Esophagus squamous epithelium (tissue), 5 donors: ENCODE results near the gene ACTR5. TPM values are rescaled to one million over a fixed set of nuclear protein-coding genes. Genes with fewer than 3 reads are reported as not detected.

Experiments used
- DNase-seq: peaks from one replicate; lab custom pipeline; 2025; lab: John Stamatoyannopoulos, UW
- H3K27ac ChIP-seq, 4 donors: fragments of 200-600 bp; sonication (generic); one replicate each; pipeline ENCODE4 v1.5.1; 2016 to 2019; ENCODE audit warnings: mild to moderate bottlenecking in 1 of 4
- H3K27me3 ChIP-seq, 4 donors: fragments of 200-600 bp; sonication (generic); 1 replicate in 3 of 4; 2 replicates in 1 of 4; pipeline versions ENCODE4 v1.5.1 to v1.6.0; 2017 to 2021; ENCODE audit warnings: antibody characterized with exemption in 1 of 4
- H3K36me3 ChIP-seq, 3 donors: fragments of 200-600 bp; sonication (generic); one replicate each; pipeline ENCODE4 v1.5.1; 2016 to 2019
- H3K4me1 ChIP-seq, 3 donors: fragments of 200-600 bp; sonication (generic); one replicate each; pipeline ENCODE4 v1.5.1; 2017 to 2019
- H3K4me3 ChIP-seq, 4 donors: fragments of 200-600 bp; sonication (generic); 1 replicate in 3 of 4; 2 replicates in 1 of 4; pipeline ENCODE4 v1.5.1; 2016 to 2019; ENCODE audit warnings: mild to moderate bottlenecking in 2 of 4, moderate library complexity in 1 of 4
- H3K9me3 ChIP-seq, 3 donors: fragments of 200-600 bp; sonication (generic); one replicate each; pipeline ENCODE4 v1.5.1; 2016 to 2019
- POLR2A ChIP-seq, 4 donors: fragments of 450-650 bp; IDR thresholded peaks; one replicate each; pipeline ENCODE4 v1.6.1; 2017; ENCODE audit warnings: antibody characterized with exemption in 4 of 4, mild to moderate bottlenecking in 4 of 4, moderate library complexity in 3 of 4
- WGBS, 2 donors: methylation state at CpG; one replicate each; pipeline ENCODE4 v1.1.5; 2018; 5-methylcytosine and 5-hydroxymethylcytosine counted together
- intact Hi-C: fragments of 100-400 bp; cut with DNase I; formaldehyde crosslinking; loops from one replicate; pipeline ENCODE4 v1.15.0; 2022
- total RNA-seq, 4 donors: library from RNA; depleted of rRNA; stranded (reverse); fragments of >200 nt; gene quantifications; one replicate each; pipeline ENCODE4 v1.1.0, GENCODE V29; 2016
- TF ChIP-seq, protein P1 (sequence below), 6 experiments: fragments of 450-650 bp in 4 of 6; fragments of 200-600 bp in 2 of 6; sonication (generic) in 2 of 6; IDR thresholded peaks; one replicate each; pipeline ENCODE4 v1.5.1; 2016 to 2019; ENCODE audit warnings: antibody characterized with exemption in 6 of 6, mild to moderate bottlenecking in 4 of 6, moderate library complexity in 4 of 6
- donor health status: DM: yes; HTN: yes; CAD: no.

ACTR5 gene
- total RNA-seq, 4 donors from 2014 or later, result 7.0 to 12.2 (median 8.9) TPM

DNA sequence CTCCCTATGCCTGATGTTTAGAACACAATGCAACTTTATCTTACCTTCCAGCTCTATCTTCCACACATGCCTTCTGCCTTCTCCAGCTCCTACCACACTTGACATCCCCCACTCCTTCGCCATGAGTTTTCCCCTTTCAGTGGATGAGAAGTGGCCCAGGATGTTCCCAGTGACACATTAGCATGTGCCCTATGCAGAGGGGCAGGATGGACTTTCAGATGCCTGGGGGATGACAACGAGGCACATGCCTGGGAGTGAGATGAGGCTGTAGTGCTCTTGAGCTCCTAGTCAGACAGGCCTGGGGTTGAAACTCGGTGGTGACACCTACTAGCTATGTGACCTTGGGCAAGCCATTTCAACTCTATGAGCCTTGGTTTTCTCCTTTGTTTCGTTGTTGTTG, 44.1 kb upstream of the ACTR5 start:
- no peak for DNase-seq
- no peaks in the 10 kb centered on the region for H3K9me3 ChIP-seq
- 49 to 56% methylated on average over 4 of the region's 4 CpGs for WGBS, 2 donors
- H3K27me3 ChIP-seq, result peaks cover 0 to 87% (median 0%) of the 10 kb centered on the region in 4 donors
- H3K4me1 ChIP-seq, result no peaks in the 10 kb centered on the region
- intact Hi-C loops, result no loop called here
- H3K27ac ChIP-seq, result no peak overlapping the region
- TF ChIP-seq, protein P1, sequence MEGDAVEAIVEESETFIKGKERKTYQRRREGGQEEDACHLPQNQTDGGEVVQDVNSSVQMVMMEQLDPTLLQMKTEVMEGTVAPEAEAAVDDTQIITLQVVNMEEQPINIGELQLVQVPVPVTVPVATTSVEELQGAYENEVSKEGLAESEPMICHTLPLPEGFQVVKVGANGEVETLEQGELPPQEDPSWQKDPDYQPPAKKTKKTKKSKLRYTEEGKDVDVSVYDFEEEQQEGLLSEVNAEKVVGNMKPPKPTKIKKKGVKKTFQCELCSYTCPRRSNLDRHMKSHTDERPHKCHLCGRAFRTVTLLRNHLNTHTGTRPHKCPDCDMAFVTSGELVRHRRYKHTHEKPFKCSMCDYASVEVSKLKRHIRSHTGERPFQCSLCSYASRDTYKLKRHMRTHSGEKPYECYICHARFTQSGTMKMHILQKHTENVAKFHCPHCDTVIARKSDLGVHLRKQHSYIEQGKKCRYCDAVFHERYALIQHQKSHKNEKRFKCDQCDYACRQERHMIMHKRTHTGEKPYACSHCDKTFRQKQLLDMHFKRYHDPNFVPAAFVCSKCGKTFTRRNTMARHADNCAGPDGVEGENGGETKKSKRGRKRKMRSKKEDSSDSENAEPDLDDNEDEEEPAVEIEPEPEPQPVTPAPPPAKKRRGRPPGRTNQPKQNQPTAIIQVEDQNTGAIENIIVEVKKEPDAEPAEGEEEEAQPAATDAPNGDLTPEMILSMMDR (IDR thresholded peaks at IDR 0.05), result no peak
- H3K4me3 ChIP-seq, result no peak overlapping the region
- no peaks in the 10 kb centered on the region for H3K36me3 ChIP-seq

GRCh38 chr20:38706509-38706908, 41.8 kb upstream of the ACTR5 start:
- Histone ChIP-seq H3K4me1 (no peaks in the 10 kb centered on the region), H3K36me3 (no peaks in the 10 kb centered on the region), H3K9me3 (no peaks in the 10 kb centered on the region), H3K27me3 (peaks cover 0 to 71% (median 0%) of the 10 kb centered on the region in 4 donors), H3K27ac (no peak overlapping the region), H3K4me3 (no peak overlapping the region)
- DNase-seq, result no peak
- intact Hi-C loops, result no loop called here
- WGBS, 2 donors, result 8 to 14% methylated on average over 1 to 4 of the region's 7 CpGs
- TF ChIP-seq, protein P1 (IDR thresholded peaks at IDR 0.05), result no peak
- TF ChIP-seq POLR2A (IDR thresholded peaks at IDR 0.05), result no peak

DNA sequence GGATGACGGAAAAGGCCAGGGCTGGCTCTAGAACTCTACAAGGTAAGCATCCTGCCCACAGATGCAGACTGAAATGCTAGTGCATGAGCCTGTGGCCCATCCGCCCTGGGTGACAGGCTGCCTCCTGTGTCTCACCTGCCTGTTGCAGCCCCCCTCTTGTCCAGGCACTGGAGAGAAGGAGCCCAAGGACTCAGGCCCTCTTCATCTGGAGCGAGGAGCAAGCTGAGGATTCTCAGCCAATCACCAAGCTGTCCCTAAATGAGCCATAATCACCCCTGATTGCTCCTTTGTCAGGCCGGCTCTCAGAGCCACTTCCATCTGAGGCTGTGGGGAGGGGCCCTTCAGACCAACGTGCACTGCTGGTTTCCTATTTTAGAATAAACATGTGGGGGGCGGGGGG, 34.0 kb upstream of the ACTR5 start:
- H3K9me3 ChIP-seq, result no peaks in the 10 kb centered on the region
- intact Hi-C loops, result no loop called here
- no peak for DNase-seq
- 14 to 29% methylated on average over 4 to 5 of the region's 6 CpGs for WGBS, 2 donors
- peaks cover 0 to 85% (median 0%) of the 10 kb centered on the region in 4 donors for H3K27me3 ChIP-seq
- H3K36me3 ChIP-seq, result no peaks in the 10 kb centered on the region
- H3K4me3 ChIP-seq, result no peak overlapping the region
- no peaks in the 10 kb centered on the region for H3K4me1 ChIP-seq
- H3K27ac ChIP-seq, result no peak overlapping the region
- TF ChIP-seq POLR2A (IDR thresholded peaks at IDR 0.05), result no peak
- TF ChIP-seq, protein P1 (IDR thresholded peaks at IDR 0.05), result no peak

DNA sequence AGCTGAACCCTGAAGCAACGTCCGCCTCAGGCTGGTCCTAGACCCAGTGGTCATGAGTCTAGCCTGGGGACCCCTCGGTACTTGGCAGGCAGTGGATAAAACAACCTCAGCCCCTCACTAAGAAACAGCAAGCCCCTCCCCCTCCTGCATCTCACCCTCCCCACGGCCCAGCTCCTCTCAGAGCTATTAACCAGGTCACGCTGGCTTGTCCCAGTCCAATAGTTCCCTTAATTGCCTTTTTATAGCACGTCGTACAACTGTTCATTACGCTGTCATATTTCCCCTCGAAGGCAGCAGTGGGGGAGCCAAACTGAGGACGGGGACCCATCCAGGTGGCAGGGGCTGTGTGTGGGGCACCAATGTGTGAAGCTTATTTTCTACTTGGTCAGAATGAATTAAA, 32.6 kb upstream of the ACTR5 start:
- TF ChIP-seq, protein P1 (IDR thresholded peaks at IDR 0.05), result no peak
- no peak for TF ChIP-seq POLR2A (IDR thresholded peaks at IDR 0.05)

DNA sequence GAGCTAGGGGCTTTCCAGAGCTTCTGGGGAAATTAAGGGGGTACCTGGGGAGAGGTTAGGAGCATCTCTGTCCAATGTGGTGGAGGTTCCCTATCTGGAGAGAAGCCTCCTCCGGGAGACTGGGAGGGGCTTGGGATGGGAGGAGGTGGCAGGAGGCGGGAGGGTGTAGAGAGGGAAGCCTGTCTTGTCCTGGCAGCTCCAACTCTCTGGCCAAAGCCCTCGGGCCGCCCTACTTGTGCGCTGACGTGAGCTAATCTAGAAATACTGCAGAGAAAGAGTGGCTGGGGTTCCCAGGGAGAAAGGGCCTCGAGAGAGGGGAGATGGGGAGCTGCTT, 25.6 kb upstream of the ACTR5 start:
- Histone ChIP-seq H3K9me3 (no peaks in the 10 kb centered on the region), H3K27ac (no peak overlapping the region), H3K27me3 (peaks cover 39 to 100% (median 39%) of the 10 kb centered on the region in 4 donors), H3K4me1 (peaks cover 6 to 48% (median 12%) of the 10 kb centered on the region in 3 donors), H3K36me3 (no peaks in the 10 kb centered on the region), H3K4me3 (no peak overlapping the region)
- 0% methylated on average over 5 to 7 of the region's 7 CpGs for WGBS, 2 donors
- TF ChIP-seq POLR2A (IDR thresholded peaks at IDR 0.05), result no peak
- TF ChIP-seq, protein P1 (IDR thresholded peaks at IDR 0.05), result no peak
- DNase-seq, result no peak
- intact Hi-C loops, result no loop called here

More for the DNA sequence above, 32.6 kb upstream of the ACTR5 start:
- H3K27ac ChIP-seq, result no peak overlapping the region
- no peaks in the 10 kb centered on the region for H3K36me3 ChIP-seq
- intact Hi-C loops, result no loop called here
- no peaks in the 10 kb centered on the region for H3K9me3 ChIP-seq
- 27 to 49% methylated on average over 2 to 3 of the region's 10 CpGs for WGBS, 2 donors
- H3K4me1 ChIP-seq, result no peaks in the 10 kb centered on the region
- H3K4me3 ChIP-seq, result no peak overlapping the region
- no peak for DNase-seq
- H3K27me3 ChIP-seq, result peaks cover 0 to 93% (median 0%) of the 10 kb centered on the region in 4 donors
